ENCODE measurements around the gene WDFY4.

Gene WDFY4

GRCh38 chr10:48771234-48771633 lies 86.6 kb downstream of the WDFY4 start:
- no peak for DNase-seq (ENCODE audit: low read depth in 3 of 3)

- no peak for DNase-seq (ENCODE audit: low read depth in 3 of 3)
Observed at GRCh38 chr10:48772059-48772458, 87.4 kb downstream of the WDFY4 start.

- no peak for DNase-seq (ENCODE audit: low read depth in 3 of 3)
Observed at GRCh38 chr10:48773580-48773979, 88.9 kb downstream of the WDFY4 start.

- DNase-seq (ENCODE audit: low read depth in 3 of 3) = no peak
Observed at GRCh38 chr10:48774416-48775205, 89.9 kb downstream of the WDFY4 start.

GRCh38 chr10:48775206-48775517 lies 90.5 kb downstream of the WDFY4 start:
- no peak for DNase-seq (ENCODE audit: low read depth in 3 of 3)

- no peak for DNase-seq (ENCODE audit: low read depth in 3 of 3)
Observed at GRCh38 chr10:48776005-48776522, 91.4 kb downstream of the WDFY4 start.

- DNase-seq (ENCODE audit: low read depth in 3 of 3) = no peak
Observed at GRCh38 chr10:48776528-48776927, 91.9 kb downstream of the WDFY4 start.

- no peak for DNase-seq (ENCODE audit: low read depth in 3 of 3)
Observed at GRCh38 chr10:48777110-48777509, 92.4 kb downstream of the WDFY4 start.

GRCh38 chr10:48778193-48778857 lies 93.7 kb downstream of the WDFY4 start:
- DNase-seq (ENCODE audit: low read depth in 3 of 3) = no peak

GRCh38 chr10:48779077-48779476 lies 94.4 kb downstream of the WDFY4 start:
- no peak for DNase-seq (ENCODE audit: low read depth in 3 of 3)

- no peak for DNase-seq (ENCODE audit: low read depth in 3 of 3)
Observed at GRCh38 chr10:48779546-48780152, 95.0 kb downstream of the WDFY4 start.

- no peak for DNase-seq (ENCODE audit: low read depth in 3 of 3)
Observed at GRCh38 chr10:48780341-48780740, 95.7 kb downstream of the WDFY4 start.

GRCh38 chr10:48782386-48782785 lies 97.7 kb downstream of the WDFY4 start:
- DNase-seq (ENCODE audit: low read depth in 3 of 3) = no peak

GRCh38 chr10:48784031-48784430 lies 99.4 kb downstream of the WDFY4 start:
- DNase-seq (ENCODE audit: low read depth in 3 of 3) = no peak

- DNase-seq (ENCODE audit: low read depth in 3 of 3) = no peak
Observed at GRCh38 chr10:48785796-48786195, 101.1 kb downstream of the WDFY4 start.

GRCh38 chr10:48786606-48787282 lies 102.1 kb downstream of the WDFY4 start:
- no peak for DNase-seq (ENCODE audit: low read depth in 3 of 3)

- DNase-seq (ENCODE audit: low read depth in 3 of 3) = no peak
Observed at GRCh38 chr10:48788554-48788953, 103.9 kb downstream of the WDFY4 start.

- DNase-seq (ENCODE audit: low read depth in 3 of 3) = no peak
Observed at GRCh38 chr10:48789486-48790456, 105.1 kb downstream of the WDFY4 start.

- no peak for DNase-seq (ENCODE audit: low read depth in 3 of 3)
Observed at GRCh38 chr10:48790457-48791044, 105.9 kb downstream of the WDFY4 start.

GRCh38 chr10:48791267-48791928 lies 106.7 kb downstream of the WDFY4 start:
- DNase-seq (ENCODE audit: low read depth in 3 of 3) = no peak
